GM18519 (cell line): ENCODE data around the gene STAG1.
"Not testable (repeated sequence)": the region's sequence is repeated elsewhere in the genome, so short reads cannot be mapped to it uniquely, and the experiment has no call there.

Experiments used
- ATAC-seq: cut with Tn5 transposase; IDR thresholded peaks from one replicate; pipeline ENCODE4 v1.9.1; 2021; ENCODE audit warnings: mild to moderate bottlenecking, moderate library complexity; ENCODE audit not compliant: unreplicated experiment, low FRiP score

The STAG1 gene

GRCh38 chr3:136752172-136752421 is at the start of gene STAG1:
Gene STAG1 (minus strand): TSS chr3:136752378. CDS start chr3:136630898, 121,480 bp downstream.
- ATAC-seq = no peak

- ATAC-seq = not testable (repeated sequence)
Observed at GRCh38 chr3:136801146-136801545, 49.0 kb upstream of the STAG1 start.

DNA sequence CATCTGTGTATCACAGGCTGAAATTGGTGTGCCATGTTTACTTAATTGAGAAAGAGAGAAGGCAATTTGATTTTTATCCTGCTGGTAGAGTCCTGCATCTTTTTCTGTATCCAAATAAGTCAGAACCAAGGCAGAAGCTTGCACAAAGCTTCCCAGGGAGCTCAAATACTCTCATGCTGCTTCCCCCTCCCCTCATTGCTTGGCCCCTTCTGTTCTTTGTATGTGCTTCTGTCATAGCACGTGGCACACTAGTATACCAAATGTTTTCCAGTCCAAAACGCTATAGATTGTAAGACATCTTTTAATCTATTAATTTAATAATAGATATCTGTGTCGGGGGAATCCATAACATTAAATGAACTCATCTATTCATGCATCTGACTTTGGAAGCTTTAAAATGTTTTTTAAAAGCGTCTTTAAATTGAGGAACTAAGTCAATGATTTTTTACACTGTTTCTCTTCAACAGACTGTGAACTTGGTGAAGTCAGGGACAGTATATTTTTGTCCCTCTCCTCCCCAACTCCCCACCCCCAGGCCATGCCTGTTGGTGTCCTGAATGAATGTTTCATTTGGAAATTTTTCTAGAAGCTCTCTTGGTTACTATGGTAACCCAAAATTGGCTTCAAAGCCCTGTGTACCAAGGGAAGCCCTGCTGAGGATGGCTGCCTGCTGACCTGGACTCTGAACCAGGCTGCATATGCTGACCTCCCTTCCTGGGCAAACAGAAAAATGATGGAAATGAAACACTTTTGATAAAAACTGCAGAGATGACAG is 40.6 kb upstream of the STAG1 start:
- ATAC-seq = no peak

DNA sequence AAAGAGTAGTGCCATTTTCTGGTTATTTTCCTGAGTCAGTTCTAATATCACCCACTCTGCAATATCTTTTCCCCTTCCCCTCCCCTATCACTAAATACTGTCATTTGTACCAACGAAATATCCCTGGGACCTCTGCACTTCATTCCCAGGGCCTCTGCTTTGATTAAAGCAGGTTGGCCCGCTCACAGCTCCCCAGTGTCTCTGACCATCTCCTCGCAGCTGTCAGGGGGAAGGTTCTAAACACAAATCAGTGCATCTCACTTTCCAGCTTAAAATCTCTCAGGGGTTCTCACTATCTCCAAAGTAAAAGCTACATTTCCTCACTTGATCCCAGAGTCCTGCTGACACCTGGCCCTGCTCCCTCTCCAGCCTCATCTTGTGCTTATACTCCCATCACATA is 38.6 kb upstream of the STAG1 start:
- no peak for ATAC-seq

DNA sequence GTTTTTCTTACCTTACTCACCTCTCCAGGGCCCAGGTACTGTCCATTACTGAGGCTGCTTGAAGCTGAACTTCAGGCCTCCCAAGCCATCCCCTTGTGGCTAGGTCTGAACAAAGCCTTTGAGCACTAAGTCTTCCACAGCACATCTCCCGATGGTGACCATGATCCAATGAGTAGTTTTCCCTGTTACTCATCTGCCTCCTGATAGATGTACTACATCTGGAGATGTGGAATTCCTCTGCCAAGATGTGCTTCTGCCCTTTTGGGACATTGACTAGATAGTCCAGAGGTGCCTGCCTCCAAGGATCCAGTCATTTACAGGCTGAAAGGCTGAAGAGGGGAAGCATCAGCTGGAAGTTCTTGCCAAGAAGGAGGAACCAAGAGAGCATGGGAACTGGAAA is 37.8 kb upstream of the STAG1 start:
- ATAC-seq = no peak

DNA sequence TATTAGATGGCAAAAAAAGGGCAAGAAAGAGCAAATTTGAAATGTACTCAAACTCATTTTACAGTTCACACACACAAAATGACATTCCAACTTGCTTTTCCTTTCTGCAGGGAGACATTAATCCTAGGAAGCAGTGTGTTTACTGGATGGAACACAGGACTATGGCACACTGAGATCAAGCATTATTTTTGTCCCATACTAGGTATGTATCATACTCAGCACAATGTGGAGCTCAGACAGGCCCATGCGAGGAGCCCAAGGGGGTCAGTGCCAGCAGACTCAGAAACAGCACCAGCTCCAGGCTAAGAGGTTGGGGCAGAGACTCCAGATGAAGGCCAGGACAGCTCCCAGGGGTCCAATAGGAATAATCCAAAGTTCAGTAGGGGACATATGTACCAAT is 36.0 kb upstream of the STAG1 start:
- no peak for ATAC-seq

DNA sequence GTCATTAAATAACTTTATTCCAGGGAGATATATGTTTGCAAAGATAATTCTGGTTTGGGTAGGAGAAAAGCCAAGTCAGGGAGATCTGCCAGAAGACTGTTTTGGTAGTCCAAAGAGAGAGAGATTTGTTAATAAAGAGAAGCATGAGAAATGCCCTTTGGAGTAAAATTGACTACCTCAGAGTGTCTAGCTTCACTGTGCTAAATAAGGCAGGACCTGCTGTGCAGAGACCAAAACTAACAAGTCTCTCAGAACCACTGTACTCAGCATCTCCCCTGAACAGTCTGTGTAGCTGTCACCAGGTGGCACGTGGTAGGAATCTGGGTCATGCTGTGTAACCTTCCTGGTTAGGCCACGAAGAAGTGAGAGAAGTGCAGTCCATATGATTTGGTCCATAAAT is 35.2 kb upstream of the STAG1 start:
- peak; percentile 77 for ATAC-seq

- no peak for ATAC-seq
Observed at GRCh38 chr3:136783708-136784191, 31.6 kb upstream of the STAG1 start.

GRCh38 chr3:136780741-136781140 is 28.6 kb upstream of the STAG1 start:
- ATAC-seq = no peak

- ATAC-seq = no peak
Observed at GRCh38 chr3:136778865-136779264, 26.7 kb upstream of the STAG1 start.

- ATAC-seq = no peak
Observed at GRCh38 chr3:136772709-136773108, 20.5 kb upstream of the STAG1 start.

DNA sequence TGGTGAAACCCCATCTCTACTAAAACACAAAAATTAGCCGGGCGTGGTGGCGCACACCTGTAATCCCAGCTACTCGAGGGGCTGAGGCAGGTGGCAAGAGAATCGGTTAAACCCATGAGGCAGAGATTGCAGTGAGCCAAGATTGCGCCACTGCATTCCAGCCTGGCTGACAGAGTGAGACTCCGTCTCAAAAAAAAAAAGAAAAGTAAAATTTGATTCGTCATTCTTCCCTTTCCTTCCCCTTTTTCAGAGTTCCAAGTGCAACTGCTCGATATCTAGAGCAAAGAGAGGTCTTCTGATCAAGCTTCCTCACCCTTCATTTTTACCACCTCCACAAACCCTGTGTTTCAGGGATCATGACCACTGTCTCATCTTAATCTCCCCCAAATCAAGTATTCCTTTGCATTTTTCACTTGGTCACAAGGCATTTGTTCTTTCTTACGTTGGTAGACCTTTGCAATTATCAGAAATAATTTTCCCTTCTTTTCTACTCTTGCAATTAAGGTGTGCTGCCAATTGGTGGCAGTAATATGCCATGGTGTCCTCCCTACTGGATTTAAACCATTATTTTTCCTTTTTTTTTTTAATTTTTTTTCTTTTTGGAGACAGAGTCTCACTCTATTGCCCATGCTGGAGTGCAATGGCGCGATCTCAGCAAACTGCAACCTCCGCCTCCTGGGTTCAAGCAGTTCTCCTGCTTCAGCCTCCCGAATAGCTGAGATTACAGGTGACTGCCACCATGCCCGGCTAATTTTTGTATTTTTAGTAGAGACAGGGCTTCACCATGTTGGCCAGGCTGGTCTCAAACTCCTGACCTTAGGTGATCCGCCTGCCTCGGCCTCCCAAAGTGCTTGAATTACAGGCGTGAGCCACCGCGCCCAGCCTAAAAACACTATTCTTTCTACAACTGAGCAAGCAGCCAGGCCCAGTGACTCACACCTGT is 6.3 kb upstream of the STAG1 start:
- not testable (repeated sequence) for ATAC-seq

- no peak for ATAC-seq
Observed at GRCh38 chr3:136755192-136755591, 3.0 kb upstream of the STAG1 start.

DNA sequence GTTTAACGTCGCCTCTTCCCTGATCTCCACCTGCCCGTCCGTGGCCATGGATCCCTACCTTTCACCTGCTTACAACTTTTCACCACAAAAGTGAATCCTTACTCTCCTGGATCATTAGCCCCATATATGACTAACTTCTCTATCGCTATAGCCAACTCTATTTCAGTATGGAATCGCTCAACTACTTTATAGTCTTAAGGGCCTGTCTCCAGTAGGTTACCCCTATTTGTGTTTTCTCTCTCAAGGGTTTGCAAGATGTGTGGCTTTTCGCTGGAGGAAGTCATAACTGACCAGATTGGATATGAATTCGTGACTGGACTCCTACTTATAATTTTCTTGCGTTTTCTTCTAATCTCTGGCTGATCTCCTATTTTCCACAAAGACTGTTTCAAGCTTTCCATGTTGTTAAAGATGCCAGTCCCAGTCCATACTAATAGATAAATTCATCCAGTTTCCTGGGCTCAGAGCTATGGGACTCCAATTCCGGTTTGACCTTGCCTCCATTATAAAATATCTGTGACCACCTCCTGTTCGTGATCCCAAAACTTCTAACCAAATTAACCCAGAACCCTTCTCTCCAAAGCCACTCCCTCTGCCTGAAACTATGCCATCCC is 1.3 kb upstream of the STAG1 start:
- ATAC-seq = no peak

GRCh38 chr3:136752422-136753325 is 496 bp upstream of the STAG1 start:
- ATAC-seq = peak; percentile 80

DNA sequence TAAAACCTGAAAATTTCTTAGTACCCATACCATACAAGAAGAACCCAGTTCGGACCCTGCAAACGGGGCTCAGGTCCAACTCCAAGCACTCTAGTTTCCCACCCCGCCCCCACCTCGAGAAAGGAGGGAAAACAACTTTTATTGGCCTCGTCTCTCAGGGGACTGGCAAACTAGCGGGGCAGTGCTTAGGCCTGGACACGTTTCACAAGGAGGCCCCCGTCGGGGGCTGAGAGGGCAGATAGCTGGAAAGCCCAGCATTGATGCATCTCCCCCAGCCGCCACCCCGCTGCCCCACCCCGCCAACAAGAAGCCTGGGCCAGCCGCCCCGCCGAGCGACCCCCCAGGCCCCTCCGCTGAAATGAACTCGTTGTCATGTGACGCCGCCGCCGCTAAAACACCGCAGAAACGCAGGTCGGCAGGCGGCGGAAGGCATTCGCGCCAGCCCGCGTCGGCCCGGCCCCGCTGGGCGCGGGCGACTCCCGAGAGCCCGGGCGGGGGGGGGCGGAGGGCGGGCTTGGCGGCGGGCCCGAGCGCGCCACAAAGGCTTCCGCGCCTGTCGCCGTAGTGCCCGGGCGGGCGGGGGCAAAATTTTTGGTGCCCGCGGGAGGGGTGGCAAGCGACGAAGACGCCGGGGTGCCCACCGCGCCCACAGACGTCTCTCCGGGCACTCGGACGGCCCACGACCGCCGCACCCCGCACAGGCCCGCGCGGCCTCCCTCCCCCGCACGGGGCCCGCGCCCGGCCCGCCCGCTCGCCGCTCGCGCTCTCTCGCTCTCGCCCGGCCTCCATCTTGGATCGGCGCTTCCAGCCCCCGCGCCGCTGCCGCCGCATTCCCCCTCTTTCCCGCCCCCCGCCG is 634 bp downstream of the STAG1 start:
- no peak for ATAC-seq

DNA sequence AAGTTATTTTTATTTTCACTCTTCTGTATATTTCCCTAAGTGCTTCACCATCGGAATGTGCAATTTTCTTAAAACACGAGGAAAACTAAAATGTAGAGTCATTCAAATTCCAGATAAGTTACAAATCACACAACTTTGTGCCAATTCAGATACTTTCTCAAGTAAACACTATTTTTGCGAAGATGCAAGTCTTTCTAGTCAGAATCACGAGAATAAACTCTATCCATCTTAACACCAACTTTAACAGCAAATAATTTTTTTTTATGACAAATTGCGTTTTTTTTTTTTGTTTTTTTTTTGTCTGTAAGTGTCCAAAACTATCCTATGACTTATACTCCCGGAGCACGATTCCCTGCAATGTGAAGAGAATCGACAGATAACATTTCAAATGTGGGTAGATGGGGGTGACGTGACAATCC is 1.3 kb downstream of the STAG1 start:
- ATAC-seq = no peak

DNA sequence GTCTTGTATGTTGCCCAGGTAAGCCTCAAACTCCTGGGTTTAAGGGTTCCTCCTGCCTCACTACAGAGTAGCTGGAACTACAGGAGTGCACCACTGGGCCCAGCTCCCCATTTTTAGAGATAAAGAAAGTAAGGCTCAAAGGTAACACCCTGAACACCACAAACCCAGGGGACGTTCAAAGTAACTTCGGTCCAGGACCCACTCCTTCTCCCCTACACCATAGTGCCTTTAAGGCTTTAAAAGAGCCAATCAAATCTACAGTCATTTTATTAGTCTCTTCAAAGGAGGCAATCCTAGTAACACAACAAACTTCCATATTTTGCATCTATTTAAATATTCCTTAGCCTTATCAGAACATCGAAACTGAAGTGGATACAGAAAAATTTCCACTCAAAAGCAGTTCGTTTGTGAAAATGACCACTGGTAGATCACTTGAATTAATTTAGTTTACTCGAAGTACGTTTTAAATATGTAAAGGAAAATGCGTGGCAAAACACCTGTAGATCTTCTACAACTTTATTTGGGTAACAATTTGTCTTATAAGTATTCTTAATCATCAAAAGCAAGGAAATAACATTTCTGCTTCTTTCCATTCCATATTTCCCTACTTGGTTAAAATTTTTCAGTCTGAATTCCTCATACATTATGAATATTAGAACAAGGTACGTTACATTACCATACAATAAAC is 1.8 kb downstream of the STAG1 start:
- ATAC-seq = no peak

- not testable (repeated sequence) for ATAC-seq
Observed at GRCh38 chr3:136749602-136750001, 2.6 kb downstream of the STAG1 start.
